ENCODE measurements around the gene HHAT.

The HHAT gene

GRCh38 chr1:210328746-210329503, at the start of gene HHAT:
Gene HHAT, plus strand, starts transcription at chr1:210328902. Its CDS starts 20,074 bp downstream, at chr1:210348976.
- Histone ChIP-seq H3K4me1 (peaks cover 2% of the 10 kb centered on the region), H3K27me3 (ENCODE audit: control insufficient read depth, insufficient read depth, low read length) (no peaks in the 10 kb centered on the region), H3K27ac (peak within 1 kb of the TSS; percentile 90), H3K9ac (peak within 1 kb of the TSS; percentile 35), H2AFZ (peak within 1 kb of the TSS; percentile 100), H3K4me2 (ENCODE audit: low read length) (peak within 1 kb of the TSS; percentile 97), H3K79me2 (no peaks in the 10 kb centered on the region), H3K9me3 (ENCODE audit: control insufficient read depth, low read length) (no peaks in the 10 kb centered on the region), H3K4me3 (ENCODE audit: low read depth, low read length) (peak within 1 kb of the TSS; percentile 84), H3K36me3 (ENCODE audit: control insufficient read depth, insufficient read depth, low read length) (no peaks in the 10 kb centered on the region)
- no peak for TF ChIP-seq CTCF (IDR thresholded peaks at IDR 0.05)

GRCh38 chr1:210280221-210280620, 48.5 kb upstream of the HHAT start:
- no peak for TF ChIP-seq CTCF (IDR thresholded peaks at IDR 0.05)
- H3K27ac ChIP-seq, result no peak overlapping the region

GRCh38 chr1:210288116-210288515, 40.6 kb upstream of the HHAT start:
- H2AFZ ChIP-seq, result no peak overlapping the region
- H3K79me2 ChIP-seq, result no peaks in the 10 kb centered on the region
- H3K27me3 ChIP-seq (ENCODE audit: control insufficient read depth, insufficient read depth, low read length), result no peaks in the 10 kb centered on the region
- no peak overlapping the region for H3K9ac ChIP-seq
- H3K4me2 ChIP-seq (ENCODE audit: low read length), result no peak overlapping the region
- TF ChIP-seq CTCF (IDR thresholded peaks at IDR 0.05), result no peak
- H3K9me3 ChIP-seq (ENCODE audit: control insufficient read depth, low read length), result no peaks in the 10 kb centered on the region
- no peaks in the 10 kb centered on the region for H3K36me3 ChIP-seq (ENCODE audit: control insufficient read depth, insufficient read depth, low read length)
- H3K27ac ChIP-seq, result no peak overlapping the region
- peaks cover 4% of the 10 kb centered on the region for H3K4me1 ChIP-seq
- no peak overlapping the region for H3K4me3 ChIP-seq (ENCODE audit: low read depth, low read length)

More at GRCh38 chr1:210280221-210280620, 48.5 kb upstream of the HHAT start:
- Histone ChIP-seq H3K4me3 (ENCODE audit: low read depth, low read length) (no peak overlapping the region), H3K9me3 (ENCODE audit: control insufficient read depth, low read length) (peaks cover 4% of the 10 kb centered on the region), H3K4me1 (no peaks in the 10 kb centered on the region), H3K9ac (no peak overlapping the region), H3K27me3 (ENCODE audit: control insufficient read depth, insufficient read depth, low read length) (no peaks in the 10 kb centered on the region), H3K79me2 (no peaks in the 10 kb centered on the region), H3K4me2 (ENCODE audit: low read length) (no peak overlapping the region), H2AFZ (no peak overlapping the region), H3K36me3 (ENCODE audit: control insufficient read depth, insufficient read depth, low read length) (no peaks in the 10 kb centered on the region)

GRCh38 chr1:210289248-210289647, 39.5 kb upstream of the HHAT start:
- Histone ChIP-seq H3K4me3 (ENCODE audit: low read depth, low read length) (no peak overlapping the region), H3K4me1 (peaks cover 4% of the 10 kb centered on the region), H2AFZ (no peak overlapping the region), H3K27me3 (ENCODE audit: control insufficient read depth, insufficient read depth, low read length) (no peaks in the 10 kb centered on the region), H3K79me2 (no peaks in the 10 kb centered on the region), H3K27ac (no peak overlapping the region), H3K36me3 (ENCODE audit: control insufficient read depth, insufficient read depth, low read length) (no peaks in the 10 kb centered on the region), H3K9ac (no peak overlapping the region), H3K9me3 (ENCODE audit: control insufficient read depth, low read length) (no peaks in the 10 kb centered on the region), H3K4me2 (ENCODE audit: low read length) (no peak overlapping the region)
- no peak for TF ChIP-seq CTCF (IDR thresholded peaks at IDR 0.05)
